ENCODE data around the gene EIF2B5.

EIF2B5 gene

GRCh38 chr3:184174646-184175492 is 39.7 kb downstream of the EIF2B5 start, which contains the start of gene AP2M1:
AP2M1 (plus strand) TSS chr3:184174855; CDS start chr3:184176994, 2,139 bp downstream.
- DNase-seq = peak; percentile 99

- no peak for DNase-seq
Observed at GRCh38 chr3:184175506-184175905, 40.3 kb downstream of the EIF2B5 start.

- DNase-seq = no peak
Observed at GRCh38 chr3:184175981-184176376, 40.8 kb downstream of the EIF2B5 start.

- no peak for DNase-seq
Observed at GRCh38 chr3:184176377-184177330, 41.5 kb downstream of the EIF2B5 start.

GRCh38 chr3:184177331-184177731 is 42.2 kb downstream of the EIF2B5 start:
- no peak for DNase-seq

GRCh38 chr3:184177767-184178306 is 42.7 kb downstream of the EIF2B5 start:
- DNase-seq = no peak

GRCh38 chr3:184178521-184179138 is 43.5 kb downstream of the EIF2B5 start:
- no peak for DNase-seq

GRCh38 chr3:184180165-184180564 is 45.0 kb downstream of the EIF2B5 start:
- DNase-seq = no peak

GRCh38 chr3:184181596-184181995 is 46.4 kb downstream of the EIF2B5 start:
- DNase-seq = no peak

- DNase-seq = no peak
Observed at GRCh38 chr3:184183679-184184078, 48.5 kb downstream of the EIF2B5 start.

- DNase-seq = no peak
Observed at GRCh38 chr3:184184546-184185230, 49.5 kb downstream of the EIF2B5 start.

GRCh38 chr3:184185461-184186183 is 50.5 kb downstream of the EIF2B5 start:
- peak; percentile 99 for DNase-seq

- DNase-seq = no peak
Observed at GRCh38 chr3:184186184-184186901, 51.2 kb downstream of the EIF2B5 start, which contains the start of gene ABCF3. ABCF3 (plus strand) TSS chr3:184186199; CDS start chr3:184186208, 9 bp downstream.

GRCh38 chr3:184186902-184187207 is 51.7 kb downstream of the EIF2B5 start:
- DNase-seq = no peak

- no peak for DNase-seq
Observed at GRCh38 chr3:184188080-184188479, 52.9 kb downstream of the EIF2B5 start.

GRCh38 chr3:184189421-184189820 is 54.3 kb downstream of the EIF2B5 start:
- no peak for DNase-seq

- DNase-seq = no peak
Observed at GRCh38 chr3:184192889-184193288, 57.7 kb downstream of the EIF2B5 start.

GRCh38 chr3:184193991-184194539 is 58.9 kb downstream of the EIF2B5 start:
- no peak for DNase-seq
